SH-SY5Y (cell line): ENCODE data around the gene RAB6A.

Source experiments
- GATA2 ChIP-seq: IDR thresholded peaks from 2 replicates; pipeline ENCODE4 v1.6.1; 2011; ENCODE audit warnings: mild to moderate bottlenecking, low read depth, low read length
- GATA3 ChIP-seq: IDR thresholded peaks from 2 replicates; pipeline ENCODE4 v1.6.1; 2011; ENCODE audit warnings: low read depth, mild to moderate bottlenecking, low read length, moderate library complexity

DNA sequence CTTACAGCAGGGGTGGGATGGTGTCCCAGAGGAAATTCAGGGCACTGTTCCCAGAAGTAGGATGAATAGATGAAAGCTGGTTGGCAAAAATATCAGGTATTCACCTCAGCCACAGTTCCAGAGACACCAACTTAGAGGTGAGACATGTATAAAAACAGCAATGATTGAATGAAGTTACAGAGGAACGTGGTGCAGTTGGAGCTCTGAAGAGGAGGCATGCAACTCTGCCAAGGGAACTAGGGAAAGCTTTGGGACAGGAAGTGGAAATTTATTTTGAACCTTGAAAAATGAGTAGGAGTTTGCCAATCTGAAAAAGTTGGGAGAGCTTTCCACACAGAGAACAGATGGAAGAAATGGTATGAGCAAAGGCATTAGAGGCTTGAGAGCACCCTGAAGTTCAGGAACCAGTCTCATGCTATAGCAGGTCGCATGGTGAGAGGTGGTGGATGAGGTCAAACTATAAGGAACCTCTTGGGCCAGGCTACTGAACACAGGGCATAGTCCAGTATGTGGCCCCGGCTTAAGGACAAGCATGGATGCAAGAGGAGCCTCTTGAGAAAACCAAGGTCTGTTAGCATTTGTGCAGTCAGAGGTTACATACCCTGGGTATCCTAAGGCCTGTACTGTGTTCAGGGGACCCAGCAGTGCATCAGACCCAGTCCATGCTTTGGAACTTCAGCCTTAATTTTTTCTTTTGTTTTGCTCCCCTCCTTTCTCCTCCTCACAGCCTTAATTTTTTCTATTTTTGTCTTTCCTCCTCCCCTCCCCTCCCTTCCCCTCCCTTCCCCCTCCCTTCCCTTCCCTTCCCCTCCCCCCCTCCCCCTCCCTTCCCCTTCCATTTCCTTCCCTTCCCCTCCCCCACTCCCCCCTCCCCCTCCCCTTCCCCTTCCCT is 97.0 kb downstream of the RAB6A start:
- no peak for TF ChIP-seq GATA3
- no peak for TF ChIP-seq GATA2
